ENCODE data around the gene SLC26A11. TPM values are rescaled to one million over a fixed set of nuclear protein-coding genes. Genes with fewer than 3 reads are reported as not detected.

Gene SLC26A11
- total RNA-seq, 4 donors from 2014 or later: 2.6 to 3.3 (median 3.1) TPM

- in situ Hi-C loops (cut with MboI; ENCODE audit: low sequenced_read_pairs in 4 of 4): no loop called here
- DNase-seq: peak in 1 of 2 donors; percentile 50
- Histone ChIP-seq H3K9me3 (no peaks in the 10 kb centered on the region), H3K27me3 (peaks cover 0 to 9% (median 7%) of the 10 kb centered on the region in 3 donors), H3K4me1 (peaks cover 3 to 8% of the 10 kb centered on the region in 2 donors), H3K36me3 (no peaks in the 10 kb centered on the region), H3K4me3 (peak overlapping the region; percentile 22 to 49 (median 35)), H3K27ac (peak overlapping the region; percentile 5 to 62 (median 30))
- intact Hi-C loops (cut with DNase I; ENCODE audit: low total_unique reads): no loop called here
- TF ChIP-seq, protein P1, sequence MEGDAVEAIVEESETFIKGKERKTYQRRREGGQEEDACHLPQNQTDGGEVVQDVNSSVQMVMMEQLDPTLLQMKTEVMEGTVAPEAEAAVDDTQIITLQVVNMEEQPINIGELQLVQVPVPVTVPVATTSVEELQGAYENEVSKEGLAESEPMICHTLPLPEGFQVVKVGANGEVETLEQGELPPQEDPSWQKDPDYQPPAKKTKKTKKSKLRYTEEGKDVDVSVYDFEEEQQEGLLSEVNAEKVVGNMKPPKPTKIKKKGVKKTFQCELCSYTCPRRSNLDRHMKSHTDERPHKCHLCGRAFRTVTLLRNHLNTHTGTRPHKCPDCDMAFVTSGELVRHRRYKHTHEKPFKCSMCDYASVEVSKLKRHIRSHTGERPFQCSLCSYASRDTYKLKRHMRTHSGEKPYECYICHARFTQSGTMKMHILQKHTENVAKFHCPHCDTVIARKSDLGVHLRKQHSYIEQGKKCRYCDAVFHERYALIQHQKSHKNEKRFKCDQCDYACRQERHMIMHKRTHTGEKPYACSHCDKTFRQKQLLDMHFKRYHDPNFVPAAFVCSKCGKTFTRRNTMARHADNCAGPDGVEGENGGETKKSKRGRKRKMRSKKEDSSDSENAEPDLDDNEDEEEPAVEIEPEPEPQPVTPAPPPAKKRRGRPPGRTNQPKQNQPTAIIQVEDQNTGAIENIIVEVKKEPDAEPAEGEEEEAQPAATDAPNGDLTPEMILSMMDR (IDR thresholded peaks at IDR 0.05 in 4 of 5, conservative IDR thresholded peaks at IDR 0.05 in 1 of 5): no peak
- TF ChIP-seq POLR2A (IDR thresholded peaks at IDR 0.05): no peak
- ATAC-seq: peak; percentile 50 to 84
Measured at GRCh38 chr17:80187090-80187489, 33.1 kb upstream of the SLC26A11 start.

- intact Hi-C loops (cut with DNase I; ENCODE audit: low total_unique reads) (no loop called here), in situ Hi-C loops (cut with MboI; ENCODE audit: low sequenced_read_pairs in 4 of 4) (no loop called here)
- Histone ChIP-seq H3K27me3 (peaks cover 0 to 12% (median 8%) of the 10 kb centered on the region in 3 donors), H3K27ac (peak overlapping the region; percentile 5 to 62 (median 30)), H3K4me3 (peak overlapping the region; percentile 22 to 49 (median 35)), H3K36me3 (no peaks in the 10 kb centered on the region), H3K4me1 (peaks cover 3 to 8% of the 10 kb centered on the region in 2 donors), H3K9me3 (no peaks in the 10 kb centered on the region)
- DNase-seq (peak in 1 of 2 donors; percentile 53), ATAC-seq (peak; percentile 55 to 58)
- TF ChIP-seq POLR2A (IDR thresholded peaks at IDR 0.05): no peak
- TF ChIP-seq, protein P1 (IDR thresholded peaks at IDR 0.05 in 4 of 5, conservative IDR thresholded peaks at IDR 0.05 in 1 of 5): no peak
Measured at GRCh38 chr17:80187515-80187941, 32.7 kb upstream of the SLC26A11 start.

DNA sequence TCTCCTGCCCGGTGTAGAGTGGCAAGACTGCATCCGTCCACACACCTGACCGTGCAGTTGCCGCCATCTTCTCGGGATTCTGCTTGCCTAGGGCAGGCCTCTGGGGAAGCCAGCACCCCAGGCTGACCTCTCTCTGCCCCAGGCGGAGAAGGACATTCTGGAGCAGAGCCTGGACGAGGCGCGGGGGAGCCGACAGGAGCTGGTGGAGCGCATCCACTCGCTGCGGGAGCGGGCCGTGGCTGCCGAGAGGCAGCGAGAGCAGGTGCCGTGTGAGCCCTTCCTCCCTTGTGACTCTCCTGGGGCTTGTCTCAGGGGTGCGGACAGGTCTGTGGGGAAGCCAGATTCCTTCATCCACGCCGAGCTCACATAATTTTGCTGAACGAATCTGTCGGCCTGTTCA is 30.6 kb upstream of the SLC26A11 start:
- TF ChIP-seq POLR2A (IDR thresholded peaks at IDR 0.05): no peak
- TF ChIP-seq, protein P1 (IDR thresholded peaks at IDR 0.05 in 4 of 5, conservative IDR thresholded peaks at IDR 0.05 in 1 of 5): no peak
- H3K36me3 ChIP-seq: no peaks in the 10 kb centered on the region
- peaks cover 0 to 12% (median 8%) of the 10 kb centered on the region in 3 donors for H3K27me3 ChIP-seq
- intact Hi-C loops (cut with DNase I; ENCODE audit: low total_unique reads): no loop called here
- in situ Hi-C loops (cut with MboI; ENCODE audit: low sequenced_read_pairs in 4 of 4): no loop called here
- H3K4me1 ChIP-seq: peaks cover 3 to 8% of the 10 kb centered on the region in 2 donors
- no peaks in the 10 kb centered on the region for H3K9me3 ChIP-seq
- no peak for ATAC-seq
- H3K27ac ChIP-seq: no peak overlapping the region
- DNase-seq: no peak
- H3K4me3 ChIP-seq: no peak overlapping the region

GRCh38 chr17:80190716-80191115 is 29.5 kb upstream of the SLC26A11 start:
- intact Hi-C loops (cut with DNase I; ENCODE audit: low total_unique reads): no loop called here
- Histone ChIP-seq H3K27me3 (peaks cover 0 to 12% (median 8%) of the 10 kb centered on the region in 3 donors), H3K27ac (no peak overlapping the region), H3K36me3 (no peaks in the 10 kb centered on the region), H3K9me3 (no peaks in the 10 kb centered on the region), H3K4me1 (peaks cover 3 to 8% of the 10 kb centered on the region in 2 donors), H3K4me3 (no peak overlapping the region)
- no peak for ATAC-seq
- in situ Hi-C loops (cut with MboI; ENCODE audit: low sequenced_read_pairs in 4 of 4): no loop called here
- TF ChIP-seq, protein P1 (IDR thresholded peaks at IDR 0.05 in 4 of 5, conservative IDR thresholded peaks at IDR 0.05 in 1 of 5): no peak
- TF ChIP-seq POLR2A (IDR thresholded peaks at IDR 0.05): no peak
- DNase-seq: no peak

- intact Hi-C loops (cut with DNase I; ENCODE audit: low total_unique reads): no loop called here
- in situ Hi-C loops (cut with MboI; ENCODE audit: low sequenced_read_pairs in 4 of 4): no loop called here
- DNase-seq (no peak), ATAC-seq (no peak)
- Histone ChIP-seq H3K9me3 (no peaks in the 10 kb centered on the region), H3K27ac (no peak overlapping the region), H3K27me3 (peaks cover 0 to 12% (median 8%) of the 10 kb centered on the region in 3 donors), H3K4me1 (peaks cover 3 to 8% of the 10 kb centered on the region in 2 donors), H3K36me3 (no peaks in the 10 kb centered on the region), H3K4me3 (no peak overlapping the region)
- TF ChIP-seq, protein P1 (IDR thresholded peaks at IDR 0.05 in 4 of 5, conservative IDR thresholded peaks at IDR 0.05 in 1 of 5): no peak
- TF ChIP-seq POLR2A (IDR thresholded peaks at IDR 0.05): no peak
Measured at GRCh38 chr17:80191192-80191591, 29.0 kb upstream of the SLC26A11 start.

Measured in gastrocnemius medialis (tissue), 4 donors.